Activated naive CD8-positive, alpha-beta T cell treated with anti-CD3 and anti-CD28 coated beads, Interleukin-2, amount 10 ng/mL, durations not matched to agents 7 days and 5 days (primary cell): ENCODE data around the gene UBE2S. TPM values are rescaled to one million over a fixed set of nuclear protein-coding genes. Genes with fewer than 3 reads are reported as not detected.

Experiments
- ATAC-seq: fragments of 150-1000 bp; cut with Tn5 transposase; one replicate; pipeline ENCODE4 v1.10.0; 2021; ENCODE audit warnings: low read depth, moderate library complexity
- POLR2A ChIA-PET: fragments of 350-600 bp; sonication (Branson Sonifier 250); formaldehyde crosslinking; loops from one replicate; lab custom pipeline; 2021; ENCODE audit warnings: antibody characterized with exemption; lab: Charles Lee
- DNase-seq: peaks from one replicate; pipeline ENCODE4 v3.0.0; 2021
- H3K27ac Mint-ChIP-seq: one replicate; pipeline ENCODE4 v1.8.0; 2022; ENCODE audit warnings: mild to moderate bottlenecking, mixed read lengths
- H3K27me3 Mint-ChIP-seq: one replicate; pipeline ENCODE4 v1.8.0; 2022; ENCODE audit warnings: mild to moderate bottlenecking, moderate library complexity, mixed read lengths
- H3K36me3 Mint-ChIP-seq: one replicate; pipeline ENCODE4 v1.8.0; 2021; ENCODE audit warnings: mild to moderate bottlenecking, mixed read lengths
- H3K4me1 Mint-ChIP-seq: one replicate; pipeline ENCODE4 v1.8.0; 2021; ENCODE audit warnings: mixed read lengths
- H3K4me3 Mint-ChIP-seq: one replicate; pipeline ENCODE4 v1.8.0; 2022; ENCODE audit warnings: mild to moderate bottlenecking, moderate library complexity, mixed read lengths
- H3K9me3 Mint-ChIP-seq: one replicate; pipeline ENCODE4 v1.8.0; 2021; ENCODE audit warnings: mixed read lengths
- total RNA-seq, 2 experiments: library from RNA; stranded (reverse); gene quantifications; one replicate each; pipeline ENCODE4 v1.2.3, GENCODE V29; 2021

Gene UBE2S
- total RNA-seq, 2 experiments from 2014 or later = 184 to 203 TPM

GRCh38 chr19:55444646-55445045, 37.1 kb upstream of the UBE2S start:
- POLR2A ChIA-PET = no interaction called here
- H3K27ac Mint-ChIP-seq = no peak overlapping the region
- no peak overlapping the region for H3K4me3 Mint-ChIP-seq
- H3K27me3 Mint-ChIP-seq = peaks cover 50% of the 10 kb centered on the region
- ATAC-seq = no peak
- DNase-seq = no peak
- peaks cover 14% of the 10 kb centered on the region for H3K4me1 Mint-ChIP-seq
- H3K9me3 Mint-ChIP-seq = no peaks in the 10 kb centered on the region
- peaks cover 1% of the 10 kb centered on the region for H3K36me3 Mint-ChIP-seq

DNA sequence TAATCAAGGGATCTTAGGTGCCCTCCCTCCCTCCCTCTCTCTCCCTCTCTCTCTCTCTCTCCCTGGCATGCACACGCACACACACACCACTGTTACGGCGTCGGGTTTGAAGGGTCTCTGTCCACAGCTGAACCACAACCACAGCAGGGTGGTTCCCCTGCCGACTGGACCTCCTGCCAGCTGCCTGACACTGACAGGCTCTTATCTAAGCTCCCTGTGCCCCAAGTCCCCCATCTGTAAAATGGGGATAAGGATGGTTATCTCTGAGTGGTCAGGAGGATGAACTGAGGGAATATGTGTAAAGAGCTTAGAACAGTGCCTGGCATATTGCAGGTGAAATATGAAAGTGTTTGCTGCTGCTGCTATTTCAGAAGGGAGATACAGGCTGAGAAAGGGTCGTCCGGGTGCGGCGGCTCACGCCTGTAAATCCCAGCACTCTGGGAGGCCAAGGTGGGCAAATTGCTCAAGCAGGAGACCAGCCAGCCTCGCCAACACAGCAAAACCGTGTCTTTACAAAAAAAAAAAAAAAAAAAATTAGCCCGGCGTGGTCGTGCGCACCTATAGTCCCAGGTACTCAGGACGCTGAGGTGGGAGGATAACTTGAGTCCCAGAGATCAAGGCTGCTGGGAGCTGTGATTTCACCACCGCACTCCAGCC, 36.4 kb upstream of the UBE2S start:
- no peak overlapping the region for H3K4me3 Mint-ChIP-seq
- H3K27me3 Mint-ChIP-seq = peaks cover 57% of the 10 kb centered on the region
- H3K27ac Mint-ChIP-seq = no peak overlapping the region
- ATAC-seq (no peak), DNase-seq (no peak)
- no peaks in the 10 kb centered on the region for H3K9me3 Mint-ChIP-seq
- POLR2A ChIA-PET = no interaction called here
- H3K4me1 Mint-ChIP-seq = peaks cover 14% of the 10 kb centered on the region
- H3K36me3 Mint-ChIP-seq = peaks cover 1% of the 10 kb centered on the region

DNA sequence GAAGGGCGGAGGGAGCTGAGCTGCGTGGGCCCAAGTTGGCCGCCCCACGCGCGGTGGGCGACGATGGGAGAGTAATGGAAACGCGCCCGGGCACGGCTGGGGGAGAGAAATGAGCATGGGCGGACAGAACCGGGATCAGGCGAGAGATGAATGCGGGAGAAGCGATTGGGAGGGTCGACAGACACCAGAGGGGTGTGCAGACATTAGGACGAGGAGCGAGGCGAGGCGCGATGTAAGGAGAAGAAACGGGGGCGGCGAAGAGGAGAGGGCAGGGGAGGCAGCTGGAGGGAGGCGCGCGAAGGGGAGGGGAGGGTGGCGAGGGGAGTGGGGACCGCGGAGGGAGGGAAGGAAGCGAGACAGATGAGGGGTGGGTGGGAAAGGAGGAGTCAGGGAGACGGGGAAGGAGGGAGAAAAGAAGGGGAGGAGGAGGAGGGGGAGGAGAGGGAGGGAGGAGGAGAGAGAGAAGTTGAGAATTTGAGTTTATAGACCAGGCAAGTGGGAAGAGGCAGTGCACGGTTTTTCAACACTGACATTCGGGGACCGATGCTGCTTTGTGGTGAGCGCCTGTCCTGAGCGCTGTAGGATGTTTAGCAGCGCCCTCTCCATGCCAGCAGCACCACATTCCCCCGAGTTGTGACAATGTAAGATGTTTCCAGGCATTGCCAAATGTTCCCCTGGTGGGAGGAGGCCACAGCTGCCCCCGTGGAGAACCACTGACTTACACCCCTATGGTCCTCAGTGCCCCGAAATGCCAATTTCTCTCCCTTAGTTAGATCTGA, 35.6 kb upstream of the UBE2S start, which contains the start of gene SHISA7:
TSS of gene SHISA7 (minus strand) at position 256 of the 779 bp plus-strand sequence. CDS start 437 bp downstream, outside the sequence.
- H3K4me3 Mint-ChIP-seq = no peak within 1 kb of the TSS

GRCh38 chr19:55442372-55442961, 34.9 kb upstream of the UBE2S start:
- Mint-ChIP-seq H3K4me3 (no peak overlapping the region), H3K27me3 (peaks cover 63% of the 10 kb centered on the region), H3K27ac (no peak overlapping the region), H3K9me3 (no peaks in the 10 kb centered on the region), H3K36me3 (peaks cover 1% of the 10 kb centered on the region), H3K4me1 (peaks cover 14% of the 10 kb centered on the region)
- POLR2A ChIA-PET = interaction anchor here (0.6 kb wide), 1 partner anchor 20 kb away, joined by 3 read pairs; no protein-coding TSS in a partner anchor
- ATAC-seq (no peak), DNase-seq (no peak)

More for the DNA sequence above, 35.6 kb upstream of the UBE2S start, which contains the start of gene SHISA7:
- Mint-ChIP-seq H3K4me1 (peaks cover 14% of the 10 kb centered on the region), H3K36me3 (peaks cover 1% of the 10 kb centered on the region), H3K9me3 (no peaks in the 10 kb centered on the region), H3K27me3 (peaks cover 60% of the 10 kb centered on the region), H3K27ac (no peak within 1 kb of the TSS)
- POLR2A ChIA-PET = no interaction called here
- no peak for DNase-seq
- ATAC-seq = no peak

DNA sequence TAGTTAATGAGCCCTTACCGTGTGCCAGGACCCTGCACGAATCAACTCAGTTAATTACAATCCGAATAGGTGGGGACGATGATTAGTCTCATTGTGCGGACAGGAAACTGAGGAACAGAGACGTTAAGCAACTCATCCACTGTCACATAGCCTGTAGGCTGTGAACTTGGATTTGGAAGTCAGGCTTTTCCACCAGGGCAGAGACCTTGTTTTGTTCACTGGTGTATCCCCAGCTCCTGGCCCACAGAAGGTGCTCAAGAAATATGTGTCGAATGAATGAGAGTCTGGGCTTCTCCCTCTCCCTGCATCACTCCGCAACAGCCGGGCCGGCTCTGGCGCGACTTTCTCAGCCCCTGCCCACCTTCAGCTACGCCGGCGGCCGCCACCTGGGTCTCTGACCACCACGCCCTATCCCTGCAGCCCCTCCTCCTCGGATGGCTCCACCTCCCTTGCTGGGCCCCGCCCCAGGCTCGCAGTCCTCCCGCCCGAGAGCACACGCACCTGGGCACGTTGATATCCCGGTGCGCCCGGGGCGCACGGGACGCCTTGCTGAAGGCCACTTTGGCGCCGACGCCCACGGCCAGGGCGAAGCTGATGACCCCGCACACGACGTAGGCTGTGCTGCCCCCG, 34.2 kb upstream of the UBE2S start:
- H3K36me3 Mint-ChIP-seq = peaks cover 1% of the 10 kb centered on the region
- POLR2A ChIA-PET = interaction anchor here (0.6 kb wide), 1 partner anchor 19 kb away, joined by 3 read pairs; no protein-coding TSS in a partner anchor
- H3K4me3 Mint-ChIP-seq = peak overlapping the region; percentile 14
- no peak for ATAC-seq
- peaks cover 14% of the 10 kb centered on the region for H3K4me1 Mint-ChIP-seq
- no peaks in the 10 kb centered on the region for H3K9me3 Mint-ChIP-seq
- H3K27me3 Mint-ChIP-seq = peaks cover 69% of the 10 kb centered on the region
- H3K27ac Mint-ChIP-seq = no peak overlapping the region
- no peak for DNase-seq

DNA sequence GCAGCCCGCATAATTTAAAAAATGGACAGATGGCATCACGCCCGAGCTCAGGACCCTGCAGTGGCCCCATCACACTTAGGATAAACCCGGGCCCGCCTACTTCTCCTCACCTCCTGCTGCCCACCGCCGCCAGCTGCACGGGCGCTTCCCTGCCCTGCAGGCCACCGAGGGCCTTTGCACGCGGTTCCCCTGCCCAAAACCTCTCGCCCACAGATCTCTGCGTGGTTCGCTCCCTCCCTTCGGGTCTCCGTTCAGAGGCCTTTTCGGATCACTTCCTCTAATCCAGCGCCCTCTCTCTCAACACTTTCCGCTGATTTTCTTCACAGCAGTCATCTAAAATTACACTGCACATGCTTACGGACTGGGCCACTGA, 33.7 kb upstream of the UBE2S start:
- H3K4me3 Mint-ChIP-seq = peak overlapping the region; percentile 14
- no peak overlapping the region for H3K27ac Mint-ChIP-seq
- peaks cover 14% of the 10 kb centered on the region for H3K4me1 Mint-ChIP-seq

GRCh38 chr19:55440411-55441105, 33.0 kb upstream of the UBE2S start:
- DNase-seq = no peak
- no peak for ATAC-seq
- H3K9me3 Mint-ChIP-seq = no peaks in the 10 kb centered on the region
- POLR2A ChIA-PET = no interaction called here
- no peak overlapping the region for H3K4me3 Mint-ChIP-seq
- peaks cover 64% of the 10 kb centered on the region for H3K27me3 Mint-ChIP-seq
- no peak overlapping the region for H3K27ac Mint-ChIP-seq
- H3K4me1 Mint-ChIP-seq = peaks cover 14% of the 10 kb centered on the region
- peaks cover 1% of the 10 kb centered on the region for H3K36me3 Mint-ChIP-seq

More for the DNA sequence above, 33.7 kb upstream of the UBE2S start:
- H3K27me3 Mint-ChIP-seq = peaks cover 70% of the 10 kb centered on the region
- DNase-seq (no peak), ATAC-seq (no peak)
- H3K36me3 Mint-ChIP-seq = peaks cover 1% of the 10 kb centered on the region
- POLR2A ChIA-PET = no interaction called here
- H3K9me3 Mint-ChIP-seq = no peaks in the 10 kb centered on the region

GRCh38 chr19:55439052-55439451, 31.5 kb upstream of the UBE2S start:
- Mint-ChIP-seq H3K27me3 (peaks cover 50% of the 10 kb centered on the region), H3K4me1 (peaks cover 14% of the 10 kb centered on the region), H3K27ac (no peak overlapping the region), H3K9me3 (no peaks in the 10 kb centered on the region), H3K4me3 (no peak overlapping the region), H3K36me3 (peaks cover 1% of the 10 kb centered on the region)
- POLR2A ChIA-PET = no interaction called here
- ATAC-seq (no peak), DNase-seq (no peak)

DNA sequence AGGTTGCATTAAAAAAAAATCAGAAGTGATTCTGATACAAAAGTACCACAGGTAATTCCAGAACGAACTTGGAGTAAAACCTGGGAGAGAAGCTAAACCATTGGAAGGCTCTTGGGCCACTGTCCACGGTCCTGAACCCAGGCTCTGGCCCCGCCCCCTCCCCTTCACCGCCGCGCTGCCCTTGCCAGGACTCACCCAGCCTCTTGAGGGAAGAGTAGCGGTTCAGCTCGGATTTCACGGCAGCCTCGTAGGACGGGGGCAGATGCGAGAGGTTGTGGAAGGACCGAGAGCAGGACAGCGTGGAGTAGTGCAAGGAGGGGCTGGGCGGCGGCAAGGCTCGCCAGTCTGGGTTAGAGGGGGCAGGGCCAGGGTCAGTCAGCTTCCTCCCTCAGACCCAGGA, 29.8 kb upstream of the UBE2S start:
- Mint-ChIP-seq H3K4me3 (no peak overlapping the region), H3K27ac (no peak overlapping the region), H3K27me3 (peaks cover 42% of the 10 kb centered on the region), H3K4me1 (peaks cover 12% of the 10 kb centered on the region), H3K36me3 (peaks cover 1% of the 10 kb centered on the region), H3K9me3 (no peaks in the 10 kb centered on the region)
- no peak for DNase-seq
- ATAC-seq = peak; percentile 20
- POLR2A ChIA-PET = interaction anchor here (0.8 kb wide), 1 partner anchor 16 kb away, joined by 3 read pairs; no protein-coding TSS in a partner anchor

DNA sequence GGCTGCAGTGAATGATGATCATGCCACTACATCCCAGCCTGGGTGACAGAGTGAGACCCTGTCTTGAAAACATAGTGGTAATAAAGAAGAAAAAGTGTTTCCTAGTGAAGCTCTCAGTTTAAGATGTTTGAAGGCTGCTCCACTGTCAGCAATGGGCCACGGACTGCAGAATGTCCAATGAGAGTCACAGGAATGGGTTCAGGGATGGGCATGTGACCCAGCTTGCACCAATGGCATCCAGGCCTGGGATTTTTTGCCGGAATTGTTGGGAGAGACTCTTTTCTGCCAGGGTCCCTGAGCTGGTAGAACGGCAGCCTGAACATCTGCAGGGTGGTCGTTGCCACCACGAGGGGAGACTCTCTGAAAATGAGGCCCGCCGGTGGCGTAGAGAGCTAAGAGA, 29.3 kb upstream of the UBE2S start:
- ATAC-seq = no peak
- DNase-seq = no peak
- Mint-ChIP-seq H3K9me3 (no peaks in the 10 kb centered on the region), H3K27me3 (peaks cover 45% of the 10 kb centered on the region), H3K36me3 (peaks cover 1% of the 10 kb centered on the region), H3K27ac (no peak overlapping the region), H3K4me1 (peaks cover 12% of the 10 kb centered on the region), H3K4me3 (no peak overlapping the region)
- POLR2A ChIA-PET = interaction anchor here (0.7 to 0.8 kb wide), 2 partner anchors 17 to 28 kb away, joined by 3 read pairs; no protein-coding TSS in a partner anchor

DNA sequence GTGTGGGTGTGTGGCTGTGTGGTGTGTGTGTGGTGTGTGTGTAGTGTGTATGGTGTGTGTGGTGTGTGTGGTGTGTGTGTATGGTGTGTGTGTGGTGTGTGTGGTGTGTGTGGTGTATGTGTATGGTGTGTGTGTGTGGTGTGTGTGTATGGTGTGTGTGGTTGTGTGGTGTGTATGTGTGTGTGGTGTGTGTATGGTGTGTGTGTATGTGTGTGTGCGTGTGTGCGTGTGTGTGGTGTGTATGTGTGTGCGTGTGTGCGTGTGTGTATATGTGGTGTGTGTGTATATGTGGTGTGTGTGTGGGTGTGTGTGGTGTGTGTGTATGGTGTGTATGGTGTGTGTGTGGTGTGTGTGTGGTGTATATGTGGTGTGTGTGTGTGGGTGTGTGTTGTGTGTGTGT, 27.4 kb upstream of the UBE2S start:
- H3K27me3 Mint-ChIP-seq = peaks cover 31% of the 10 kb centered on the region
- H3K4me1 Mint-ChIP-seq = no peaks in the 10 kb centered on the region
- no peaks in the 10 kb centered on the region for H3K36me3 Mint-ChIP-seq
- H3K9me3 Mint-ChIP-seq = no peaks in the 10 kb centered on the region
- no peak for ATAC-seq
- no peak overlapping the region for H3K27ac Mint-ChIP-seq
- POLR2A ChIA-PET = no interaction called here
- no peak overlapping the region for H3K4me3 Mint-ChIP-seq
- DNase-seq = no peak

- Mint-ChIP-seq H3K27me3 (peaks cover 26% of the 10 kb centered on the region), H3K4me3 (no peak overlapping the region), H3K9me3 (no peaks in the 10 kb centered on the region), H3K4me1 (no peaks in the 10 kb centered on the region), H3K36me3 (no peaks in the 10 kb centered on the region), H3K27ac (no peak overlapping the region)
- DNase-seq (no peak), ATAC-seq (no peak)
- POLR2A ChIA-PET = no interaction called here
These were observed 26.9 kb upstream of the UBE2S start for GRCh38 chr19:55434356-55434919.
